ENCODE measurements around the gene VPS25. TPM values are rescaled to one million over a fixed set of nuclear protein-coding genes. Genes with fewer than 3 reads are reported as not detected.

Gene VPS25
- total RNA-seq, 1 experiment from 2014 or later: 103 TPM

- H3K27me3 ChIP-seq (replicated peaks; ENCODE audit: control insufficient read depth, insufficient read depth, low read length): no peaks in the 10 kb centered on the region
- no peak for TF ChIP-seq CTCF (IDR thresholded peaks at IDR 0.05; ENCODE audit: insufficient read depth in 1 of 2, low read depth in 1 of 2, low read length in 1 of 2, severe bottlenecking in 1 of 2, unreplicated experiment in 1 of 2)
- ChIA-PET CTCF (no interaction called here), POLR2A (no interaction called here)
- Mint-ChIP-seq H3K27ac (ENCODE audit: unreplicated experiment) (no peak overlapping the region), H3K4me3 (ENCODE audit: unreplicated experiment) (no peak overlapping the region), H3K27me3 (ENCODE audit: insufficient read depth, unreplicated experiment) (no peaks in the 10 kb centered on the region), H3K4me1 (ENCODE audit: low read depth, unreplicated experiment) (peaks cover 11% of the 10 kb centered on the region), H3K9me3 (ENCODE audit: unreplicated experiment) (peaks cover 4% of the 10 kb centered on the region), H3K36me3 (ENCODE audit: insufficient read depth, unreplicated experiment) (peaks cover 18% of the 10 kb centered on the region)
- no peaks in the 10 kb centered on the region; the same call in 1 of the 2 replicates for H3K36me3 ChIP-seq (ENCODE audit: control insufficient read depth, insufficient read depth, low read length)
- no peak for DNase-seq
- no TSS peak for BruUV-seq (replicated peaks)
- peaks cover 22% of the 10 kb centered on the region for H3K4me1 ChIP-seq
- intact Hi-C loops (cut with micrococcal nuclease; ENCODE audit: unreplicated experiment): loop anchor here (5.0 kb wide), 1 partner anchor 37 kb away; the partner anchor contains the start of gene BECN1
- H3K9me3 ChIP-seq: no peaks in the 10 kb centered on the region
- no peak overlapping the region for H3K4me3 ChIP-seq (ENCODE audit: low read depth, low read length)
These were observed 11.8 kb downstream of the VPS25 start for GRCh38 chr17:42784811-42785592.

- Mint-ChIP-seq H3K9me3 (ENCODE audit: unreplicated experiment) (peaks cover 10% of the 10 kb centered on the region), H3K27ac (ENCODE audit: unreplicated experiment) (no peak overlapping the region), H3K36me3 (ENCODE audit: insufficient read depth, unreplicated experiment) (peaks cover 7% of the 10 kb centered on the region), H3K4me3 (ENCODE audit: unreplicated experiment) (no peak overlapping the region), H3K27me3 (ENCODE audit: insufficient read depth, unreplicated experiment) (no peaks in the 10 kb centered on the region), H3K4me1 (ENCODE audit: low read depth, unreplicated experiment) (peaks cover 10% of the 10 kb centered on the region)
- no peak for TF ChIP-seq CTCF (IDR thresholded peaks at IDR 0.05; ENCODE audit: insufficient read depth in 1 of 2, low read depth in 1 of 2, low read length in 1 of 2, severe bottlenecking in 1 of 2, unreplicated experiment in 1 of 2)
- H3K4me1 ChIP-seq: peaks cover 13% of the 10 kb centered on the region
- no peaks in the 10 kb centered on the region for H3K9me3 ChIP-seq
- no peaks in the 10 kb centered on the region; the same call in none of the 2 replicates for H3K36me3 ChIP-seq (ENCODE audit: control insufficient read depth, insufficient read depth, low read length)
- ChIA-PET CTCF (no interaction called here), POLR2A (no interaction called here)
- H3K27me3 ChIP-seq (replicated peaks; ENCODE audit: control insufficient read depth, insufficient read depth, low read length): no peaks in the 10 kb centered on the region
- intact Hi-C loops (cut with micrococcal nuclease; ENCODE audit: unreplicated experiment): no loop called here
- BruUV-seq (replicated peaks): no TSS peak
- no peak for DNase-seq
- H3K4me3 ChIP-seq (ENCODE audit: low read depth, low read length): no peak overlapping the region
These were observed 14.0 kb downstream of the VPS25 start for GRCh38 chr17:42787266-42787665.

GRCh38 chr17:42791948-42792347 lies 18.7 kb downstream of the VPS25 start:
- Mint-ChIP-seq H3K36me3 (ENCODE audit: insufficient read depth, unreplicated experiment) (no peaks in the 10 kb centered on the region), H3K4me1 (ENCODE audit: low read depth, unreplicated experiment) (no peaks in the 10 kb centered on the region), H3K4me3 (ENCODE audit: unreplicated experiment) (no peak overlapping the region), H3K9me3 (ENCODE audit: unreplicated experiment) (peaks cover 10% of the 10 kb centered on the region), H3K27me3 (ENCODE audit: insufficient read depth, unreplicated experiment) (no peaks in the 10 kb centered on the region), H3K27ac (ENCODE audit: unreplicated experiment) (no peak overlapping the region)
- H3K4me1 ChIP-seq: peaks cover under 1% of the 10 kb centered on the region; the same call in 1 of the 2 replicates
- no peaks in the 10 kb centered on the region for H3K9me3 ChIP-seq
- intact Hi-C loops (cut with micrococcal nuclease; ENCODE audit: unreplicated experiment): no loop called here
- DNase-seq: no peak
- H3K27me3 ChIP-seq (replicated peaks; ENCODE audit: control insufficient read depth, insufficient read depth, low read length): no peaks in the 10 kb centered on the region
- BruUV-seq (replicated peaks): no TSS peak
- ChIA-PET CTCF (no interaction called here), POLR2A (no interaction called here)
- no peak overlapping the region for H3K4me3 ChIP-seq (ENCODE audit: low read depth, low read length)
- TF ChIP-seq CTCF (IDR thresholded peaks at IDR 0.05; ENCODE audit: insufficient read depth in 1 of 2, low read depth in 1 of 2, low read length in 1 of 2, severe bottlenecking in 1 of 2, unreplicated experiment in 1 of 2): no peak
- peaks cover 1% of the 10 kb centered on the region; the same call in 1 of the 2 replicates for H3K36me3 ChIP-seq (ENCODE audit: control insufficient read depth, insufficient read depth, low read length)

All from Caco-2 (cell line).